Esophagus squamous epithelium (tissue), 4 donors: Measurements from ENCODE around the gene STX8.

Experiments
- POLR2A ChIP-seq, 4 donors: fragments of 450-650 bp; IDR thresholded peaks; one replicate each; pipeline ENCODE4 v1.6.1; 2017; ENCODE audit warnings: antibody characterized with exemption in 4 of 4, mild to moderate bottlenecking in 4 of 4, moderate library complexity in 3 of 4
- TF ChIP-seq, protein P1 (sequence below), 6 experiments: fragments of 450-650 bp in 4 of 6; fragments of 200-600 bp in 2 of 6; sonication (generic) in 2 of 6; IDR thresholded peaks; one replicate each; pipeline ENCODE4 v1.5.1; 2016 to 2019; ENCODE audit warnings: antibody characterized with exemption in 6 of 6, mild to moderate bottlenecking in 4 of 6, moderate library complexity in 4 of 6

DNA sequence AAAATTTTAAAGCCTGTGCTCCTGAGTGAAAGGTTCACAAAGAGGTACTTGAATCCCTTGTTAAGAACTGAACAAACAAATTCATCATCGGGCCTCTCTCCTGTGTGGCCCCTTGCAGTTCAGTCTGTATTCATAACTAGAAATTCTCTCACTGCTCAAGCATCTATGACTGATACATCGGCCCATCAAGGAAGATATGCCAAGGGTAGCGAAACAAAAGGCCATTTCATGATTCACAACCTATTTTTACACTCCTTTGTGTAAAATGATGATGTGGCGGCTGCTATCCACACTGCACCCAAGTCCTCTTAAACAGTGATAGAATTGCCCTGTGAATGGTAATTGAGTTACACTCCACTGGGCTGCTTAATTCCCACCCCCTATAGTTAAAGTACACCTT, 204.6 kb downstream of the STX8 start:
- TF ChIP-seq, protein P1, sequence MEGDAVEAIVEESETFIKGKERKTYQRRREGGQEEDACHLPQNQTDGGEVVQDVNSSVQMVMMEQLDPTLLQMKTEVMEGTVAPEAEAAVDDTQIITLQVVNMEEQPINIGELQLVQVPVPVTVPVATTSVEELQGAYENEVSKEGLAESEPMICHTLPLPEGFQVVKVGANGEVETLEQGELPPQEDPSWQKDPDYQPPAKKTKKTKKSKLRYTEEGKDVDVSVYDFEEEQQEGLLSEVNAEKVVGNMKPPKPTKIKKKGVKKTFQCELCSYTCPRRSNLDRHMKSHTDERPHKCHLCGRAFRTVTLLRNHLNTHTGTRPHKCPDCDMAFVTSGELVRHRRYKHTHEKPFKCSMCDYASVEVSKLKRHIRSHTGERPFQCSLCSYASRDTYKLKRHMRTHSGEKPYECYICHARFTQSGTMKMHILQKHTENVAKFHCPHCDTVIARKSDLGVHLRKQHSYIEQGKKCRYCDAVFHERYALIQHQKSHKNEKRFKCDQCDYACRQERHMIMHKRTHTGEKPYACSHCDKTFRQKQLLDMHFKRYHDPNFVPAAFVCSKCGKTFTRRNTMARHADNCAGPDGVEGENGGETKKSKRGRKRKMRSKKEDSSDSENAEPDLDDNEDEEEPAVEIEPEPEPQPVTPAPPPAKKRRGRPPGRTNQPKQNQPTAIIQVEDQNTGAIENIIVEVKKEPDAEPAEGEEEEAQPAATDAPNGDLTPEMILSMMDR (IDR thresholded peaks at IDR 0.05): no peak
- TF ChIP-seq POLR2A (IDR thresholded peaks at IDR 0.05): no peak
